ENCODE results near the gene ZNF385C.

Gene ZNF385C

GRCh38 chr17:42072323-42073187, 25.7 kb downstream of the ZNF385C start:
- FAIRE-seq = no peak

- FAIRE-seq = no peak
These were observed 26.5 kb downstream of the ZNF385C start for GRCh38 chr17:42071810-42072209.

DNA sequence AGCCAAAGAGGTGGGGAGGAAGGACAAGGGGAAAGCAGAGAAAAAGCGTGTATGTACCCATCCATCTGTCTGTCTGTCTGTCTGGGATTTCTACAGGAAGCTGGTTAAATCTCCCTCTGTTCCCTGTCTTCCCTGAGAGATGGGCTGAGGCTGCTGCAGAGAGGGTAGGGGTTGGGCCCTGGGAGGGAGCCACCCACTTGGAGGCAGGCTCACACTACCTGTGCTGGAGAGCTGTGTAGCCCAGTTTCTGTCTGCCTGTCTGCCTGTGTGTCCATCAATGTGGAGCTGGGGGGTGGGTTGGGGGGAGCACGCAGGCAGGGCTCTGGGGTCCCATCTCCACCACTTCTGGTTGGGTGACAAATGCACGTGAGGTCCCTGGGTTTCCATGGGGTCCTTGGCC, 29.3 kb downstream of the ZNF385C start:
- FAIRE-seq = no peak

- FAIRE-seq = no peak
These were observed 30.7 kb downstream of the ZNF385C start for GRCh38 chr17:42067371-42068091.

- FAIRE-seq = no peak
These were observed 33.1 kb downstream of the ZNF385C start for GRCh38 chr17:42065201-42065600.

- no peak for FAIRE-seq
These were observed 35.6 kb downstream of the ZNF385C start for GRCh38 chr17:42062681-42063080.

- FAIRE-seq = no peak
These were observed 36.4 kb downstream of the ZNF385C start for GRCh38 chr17:42061646-42062487.

DNA sequence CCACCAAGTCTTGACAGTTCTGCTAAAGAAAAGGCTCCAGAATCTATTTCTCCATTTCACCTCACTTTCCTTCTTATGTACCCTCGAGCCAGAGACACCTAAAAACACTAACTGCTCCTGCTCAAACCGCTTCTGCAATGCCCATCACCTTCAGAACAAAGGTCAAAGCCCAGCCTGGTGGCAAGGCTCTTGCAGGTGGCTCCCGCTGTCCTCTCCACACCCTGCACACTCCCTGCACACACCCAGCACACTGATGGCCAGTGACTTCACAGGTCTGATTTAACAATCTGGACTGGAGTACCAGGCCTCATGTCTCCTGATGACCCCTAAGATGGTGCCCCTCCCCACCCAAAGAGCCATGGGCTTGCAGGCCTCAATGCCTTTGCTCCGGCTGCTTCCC, 38.0 kb downstream of the ZNF385C start:
- no peak for FAIRE-seq

- no peak for FAIRE-seq
These were observed 38.5 kb downstream of the ZNF385C start for GRCh38 chr17:42059815-42060214.

GRCh38 chr17:42058063-42058462, 40.2 kb downstream of the ZNF385C start:
- FAIRE-seq = no peak

GRCh38 chr17:42056635-42057034, 41.6 kb downstream of the ZNF385C start:
- FAIRE-seq = no peak

DNA sequence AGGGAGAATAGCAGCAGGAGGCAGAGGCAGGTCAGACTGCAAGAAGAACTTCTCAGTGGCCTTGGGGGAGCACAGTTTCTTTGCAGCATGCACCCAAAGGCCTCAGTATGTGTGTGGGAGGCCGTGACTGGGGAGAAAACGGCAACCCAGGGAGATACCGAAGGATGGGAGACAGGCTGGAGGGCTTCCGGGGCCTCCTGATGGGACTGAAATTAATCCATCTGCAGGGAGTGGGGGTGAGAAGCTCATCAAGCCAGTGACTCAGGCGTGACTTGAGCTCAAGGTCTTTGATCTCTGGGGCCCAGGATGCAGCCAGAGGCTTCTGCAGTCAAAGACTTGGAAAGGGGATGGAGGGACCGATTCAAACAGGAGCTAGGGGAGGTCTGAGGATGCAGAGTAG, 42.8 kb downstream of the ZNF385C start:
- no peak for FAIRE-seq

- no peak for FAIRE-seq
These were observed 43.2 kb downstream of the ZNF385C start for GRCh38 chr17:42055027-42055426.

DNA sequence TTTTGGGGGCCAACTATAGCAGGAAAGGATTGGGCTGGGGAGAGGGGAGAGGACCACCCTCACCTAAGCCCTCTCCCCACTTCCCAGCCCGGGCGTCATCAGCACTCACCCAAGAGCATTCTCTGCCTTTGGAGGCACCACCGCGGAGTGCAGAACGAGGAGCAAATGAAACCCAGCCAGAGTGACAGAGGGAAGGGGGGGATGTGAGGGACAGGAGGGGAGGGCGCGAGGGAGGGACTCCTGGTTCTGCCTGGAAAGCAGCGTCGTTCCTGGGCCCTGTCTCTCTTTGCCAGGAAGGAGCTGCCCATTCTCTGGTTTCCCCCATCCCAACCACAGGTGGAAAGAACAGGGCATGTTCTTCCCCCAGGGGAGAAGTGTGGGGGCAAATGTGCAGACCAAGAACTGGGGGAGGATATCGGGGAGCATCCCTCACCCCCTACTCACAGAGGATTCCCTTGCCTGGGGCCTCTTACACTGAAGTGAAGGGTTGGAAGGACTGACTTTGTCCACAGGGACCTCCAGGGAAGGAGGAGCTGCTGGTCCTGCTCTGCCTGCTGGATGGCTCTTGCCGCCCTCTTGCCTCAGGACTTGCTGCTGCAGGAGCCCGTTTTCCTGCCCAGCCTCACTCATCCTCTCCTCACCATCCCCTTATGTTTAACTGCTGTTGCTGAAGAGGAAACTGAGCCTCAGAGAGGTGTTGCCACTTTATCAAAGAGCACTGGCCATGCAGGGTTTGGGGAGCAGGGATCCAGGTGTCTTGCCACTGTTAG, 44.4 kb downstream of the ZNF385C start:
- FAIRE-seq = no peak

- FAIRE-seq = no peak
These were observed 45.9 kb downstream of the ZNF385C start for GRCh38 chr17:42052346-42052877.

- FAIRE-seq = no peak
These were observed 46.6 kb downstream of the ZNF385C start for GRCh38 chr17:42051645-42052044.

GRCh38 chr17:42051013-42051400, 47.3 kb downstream of the ZNF385C start:
- no peak for FAIRE-seq

- FAIRE-seq = no peak
These were observed 47.8 kb downstream of the ZNF385C start, which contains the start of gene C17orf113 for GRCh38 chr17:42050393-42051012. TSS of gene C17orf113 (minus strand) at chr17:42050601. CDS start at chr17:42043376, 7,225 bp downstream.

- no peak for FAIRE-seq
These were observed 48.4 kb downstream of the ZNF385C start for GRCh38 chr17:42049834-42050392.

DNA sequence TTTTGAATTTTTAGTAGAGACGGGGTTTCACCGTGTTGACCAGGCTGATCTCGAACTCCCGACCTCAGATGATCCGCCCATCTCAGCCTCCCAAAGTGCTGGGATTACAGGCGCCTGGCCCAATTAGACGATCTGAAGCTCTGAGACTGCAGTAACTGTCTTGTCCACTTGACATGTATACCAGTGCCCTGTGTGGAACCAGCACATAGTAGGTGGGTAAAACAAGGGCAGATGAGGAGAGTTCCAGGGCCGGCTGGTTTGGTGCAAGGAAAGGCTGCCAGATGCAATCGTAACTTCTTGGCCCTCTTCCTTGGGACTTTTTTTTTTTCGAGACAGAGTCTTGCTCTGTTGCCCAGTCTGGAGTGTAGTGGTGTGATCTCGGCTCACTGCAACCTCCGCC, 50.9 kb downstream of the ZNF385C start:
- FAIRE-seq = no peak

DNA sequence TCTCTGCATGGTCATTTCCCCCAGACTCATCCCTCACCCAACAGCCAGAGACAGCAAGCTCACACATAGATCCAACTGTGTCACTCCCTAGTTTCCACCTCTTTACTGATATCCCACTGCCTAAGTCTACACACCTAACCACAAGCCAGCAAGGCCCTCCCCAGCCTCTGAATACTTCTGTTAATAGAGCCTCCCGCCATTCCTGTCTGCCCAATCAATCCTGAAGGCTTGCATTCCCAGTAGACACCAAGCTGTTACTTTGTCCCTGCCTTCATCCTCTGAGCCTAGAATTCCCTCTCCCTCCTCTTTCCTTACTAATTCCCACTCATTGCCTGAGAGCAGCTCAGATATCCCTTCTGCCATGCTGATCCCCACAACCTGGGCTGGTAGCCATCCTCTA, 52.6 kb downstream of the ZNF385C start:
- FAIRE-seq = no peak
